ENCODE measurements around the gene CSF3R. TPM values are rescaled to one million over a fixed set of nuclear protein-coding genes. Genes with fewer than 3 reads are reported as not detected.

Gene CSF3R
- total and polyA plus RNA-seq, 2 donors from 2014 or later: 1.4 to 13.3 TPM

GRCh38 chr1:36508257-36508656 is 25.5 kb upstream of the CSF3R start:
- H3K4me3 ChIP-seq (ENCODE audit: low read length in 3 of 3): no peak overlapping the region
- H3K27me3 ChIP-seq (ENCODE audit: control insufficient read depth, insufficient read depth, low read length): no peaks in the 10 kb centered on the region
- intact Hi-C loops (cut with DNase I): no loop called here
- H3K9me3 ChIP-seq (ENCODE audit: control insufficient read depth in 2 of 3, insufficient read depth in 1 of 3, low read length in 3 of 3): no peaks in the 10 kb centered on the region
- no peak overlapping the region for H3K9ac ChIP-seq (ENCODE audit: low read length in 3 of 3)
- TF ChIP-seq CTCF (IDR thresholded peaks at IDR 0.05; ENCODE audit: borderline replicate concordance, extremely low read depth, insufficient read depth): no peak
- no peak overlapping the region for H3K27ac ChIP-seq (ENCODE audit: low read depth in 2 of 2, low read length in 2 of 2)
- DNase-seq: no peak
- H3K4me1 ChIP-seq (ENCODE audit: control insufficient read depth in 2 of 3, insufficient read depth in 2 of 3, low read depth in 1 of 3, low read length in 3 of 3): no peaks in the 10 kb centered on the region
- H3K36me3 ChIP-seq (ENCODE audit: control insufficient read depth in 2 of 3, insufficient read depth in 3 of 3, low read length in 3 of 3): no peaks in the 10 kb centered on the region
- no peak for FAIRE-seq

- FAIRE-seq: no peak
- Histone ChIP-seq H3K36me3 (ENCODE audit: control insufficient read depth in 2 of 3, insufficient read depth in 3 of 3, low read length in 3 of 3) (no peaks in the 10 kb centered on the region), H3K9ac (ENCODE audit: low read length in 3 of 3) (no peak overlapping the region), H3K27me3 (ENCODE audit: control insufficient read depth, insufficient read depth, low read length) (no peaks in the 10 kb centered on the region), H3K27ac (ENCODE audit: low read depth in 2 of 2, low read length in 2 of 2) (no peak overlapping the region), H3K4me1 (ENCODE audit: control insufficient read depth in 2 of 3, insufficient read depth in 2 of 3, low read depth in 1 of 3, low read length in 3 of 3) (no peaks in the 10 kb centered on the region), H3K9me3 (ENCODE audit: control insufficient read depth in 2 of 3, insufficient read depth in 1 of 3, low read length in 3 of 3) (no peaks in the 10 kb centered on the region), H3K4me3 (ENCODE audit: low read length in 3 of 3) (no peak overlapping the region)
- no peak for TF ChIP-seq CTCF (IDR thresholded peaks at IDR 0.05; ENCODE audit: borderline replicate concordance, extremely low read depth, insufficient read depth)
- intact Hi-C loops (cut with DNase I): no loop called here
- no peak for DNase-seq
Observed at GRCh38 chr1:36506276-36506920, 23.7 kb upstream of the CSF3R start.

- TF ChIP-seq CTCF (IDR thresholded peaks at IDR 0.05; ENCODE audit: borderline replicate concordance, extremely low read depth, insufficient read depth): no peak
- no peak overlapping the region for H3K4me3 ChIP-seq (ENCODE audit: low read length in 3 of 3)
- no peak overlapping the region for H3K27ac ChIP-seq (ENCODE audit: low read depth in 2 of 2, low read length in 2 of 2)
- no peaks in the 10 kb centered on the region for H3K36me3 ChIP-seq (ENCODE audit: control insufficient read depth in 2 of 3, insufficient read depth in 3 of 3, low read length in 3 of 3)
- H3K9ac ChIP-seq (ENCODE audit: low read length in 3 of 3): no peak overlapping the region
- H3K9me3 ChIP-seq (ENCODE audit: control insufficient read depth in 2 of 3, insufficient read depth in 1 of 3, low read length in 3 of 3): no peaks in the 10 kb centered on the region
- DNase-seq (no peak), FAIRE-seq (no peak)
- intact Hi-C loops (cut with DNase I): no loop called here
- H3K27me3 ChIP-seq (ENCODE audit: control insufficient read depth, insufficient read depth, low read length): no peaks in the 10 kb centered on the region
- no peaks in the 10 kb centered on the region for H3K4me1 ChIP-seq (ENCODE audit: control insufficient read depth in 2 of 3, insufficient read depth in 2 of 3, low read depth in 1 of 3, low read length in 3 of 3)
Observed at GRCh38 chr1:36503733-36504132, 21.0 kb upstream of the CSF3R start.

DNA sequence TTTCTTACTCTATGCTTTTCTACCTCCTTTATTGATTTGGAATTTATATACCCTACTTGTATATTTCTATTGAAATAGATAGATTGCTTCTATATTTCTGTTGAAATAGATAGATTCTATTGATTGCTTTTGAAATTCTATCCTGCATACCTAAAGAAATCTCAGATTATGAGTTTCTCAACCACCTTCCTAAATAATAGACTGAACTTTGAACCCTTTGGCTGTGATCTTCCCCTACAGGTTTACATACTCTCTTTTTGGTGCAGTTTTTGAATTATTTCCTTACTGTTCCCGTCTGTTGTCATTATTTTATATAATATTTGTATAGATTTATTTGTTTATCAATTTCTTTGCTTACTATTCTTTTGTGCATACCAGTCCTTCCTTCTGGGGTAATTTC is 20.4 kb upstream of the CSF3R start:
- Histone ChIP-seq H3K27me3 (ENCODE audit: control insufficient read depth, insufficient read depth, low read length) (no peaks in the 10 kb centered on the region), H3K36me3 (ENCODE audit: control insufficient read depth in 2 of 3, insufficient read depth in 3 of 3, low read length in 3 of 3) (no peaks in the 10 kb centered on the region), H3K27ac (ENCODE audit: low read depth in 2 of 2, low read length in 2 of 2) (no peak overlapping the region), H3K9me3 (ENCODE audit: control insufficient read depth in 2 of 3, insufficient read depth in 1 of 3, low read length in 3 of 3) (no peaks in the 10 kb centered on the region), H3K9ac (ENCODE audit: low read length in 3 of 3) (no peak overlapping the region), H3K4me1 (ENCODE audit: control insufficient read depth in 2 of 3, insufficient read depth in 2 of 3, low read depth in 1 of 3, low read length in 3 of 3) (no peaks in the 10 kb centered on the region), H3K4me3 (ENCODE audit: low read length in 3 of 3) (no peak overlapping the region)
- FAIRE-seq: no peak
- intact Hi-C loops (cut with DNase I): no loop called here
- no peak for DNase-seq
- TF ChIP-seq CTCF (IDR thresholded peaks at IDR 0.05; ENCODE audit: borderline replicate concordance, extremely low read depth, insufficient read depth): no peak

Measured in kidney (tissue), 14 donors.